Measurements from ENCODE around the gene ZNF30.
"Not testable (repeated sequence)": the region's sequence is repeated elsewhere in the genome, so short reads cannot be mapped to it uniquely, and the experiment has no call there.

ZNF30 gene

DNA sequence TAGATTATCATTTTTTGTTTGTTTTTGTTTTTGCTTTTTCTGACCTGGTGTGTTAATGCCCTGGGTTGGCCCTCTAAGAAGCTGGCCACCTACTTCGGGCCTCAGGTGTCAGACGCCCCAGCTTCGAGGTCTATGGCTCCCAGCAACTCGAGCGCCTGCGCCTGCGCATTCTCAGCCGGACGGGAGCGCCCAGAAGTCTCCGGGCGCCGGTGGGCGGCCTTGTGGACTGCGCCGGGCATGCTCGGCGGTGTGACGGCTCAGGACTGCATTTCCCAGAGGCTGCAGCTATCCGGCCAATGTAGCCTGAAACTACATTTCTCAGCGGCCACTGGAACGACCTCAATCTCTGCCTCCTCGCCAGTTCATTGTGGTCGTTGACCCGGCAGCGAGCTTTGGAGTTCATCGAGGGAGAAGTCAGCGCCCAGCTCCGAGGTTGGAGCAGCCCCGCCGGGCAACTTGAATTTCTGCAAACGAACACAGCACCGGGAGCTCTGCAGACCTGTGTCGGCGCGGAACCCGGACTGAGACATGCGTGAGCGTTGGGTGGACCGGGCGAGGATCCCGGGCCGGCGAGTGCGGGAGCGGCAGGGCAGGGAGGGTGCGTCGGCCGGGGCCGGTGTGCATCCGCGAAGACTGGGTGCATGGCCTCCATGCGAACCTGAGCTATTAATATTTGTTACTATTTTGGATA lies at the start of gene ZNF30:
Gene ZNF30 (plus strand): TSS at position 219 of the 691 bp plus-strand sequence. CDS start 3,045 bp downstream, outside the sequence.
- peaks cover 15% of the 10 kb centered on the region for H3K36me3 ChIP-seq (ENCODE audit: control insufficient read depth, insufficient read depth, low read length)
- H3K27me3 ChIP-seq (ENCODE audit: control insufficient read depth, insufficient read depth, low read length): no peaks in the 10 kb centered on the region
- peak within 1 kb of the TSS; percentile 70 for H3K4me3 ChIP-seq (ENCODE audit: low read depth, low read length)
- peaks cover 4% of the 10 kb centered on the region; the same call in 1 of the 2 replicates for H3K9me3 ChIP-seq (ENCODE audit: control insufficient read depth, insufficient read depth, low read depth, low read length)
- no peak within 1 kb of the TSS for H3K27ac ChIP-seq (ENCODE audit: low read depth, low read length)
- peak within 1 kb of the TSS; percentile 69 for H3K9ac ChIP-seq (ENCODE audit: low read length)
- H3K4me1 ChIP-seq (ENCODE audit: control insufficient read depth, insufficient read depth, low read length): no peaks in the 10 kb centered on the region

GRCh38 chr19:34879563-34879962 lies 47.1 kb upstream of the ZNF30 start:
- no peaks in the 10 kb centered on the region for H3K4me1 ChIP-seq (ENCODE audit: control insufficient read depth, insufficient read depth, low read length)
- H3K27ac ChIP-seq (ENCODE audit: low read depth, low read length): no peak overlapping the region
- no peaks in the 10 kb centered on the region for H3K27me3 ChIP-seq (ENCODE audit: control insufficient read depth, insufficient read depth, low read length)
- H3K9ac ChIP-seq (ENCODE audit: low read length): no peak overlapping the region
- H3K4me3 ChIP-seq (ENCODE audit: low read depth, low read length): no peak overlapping the region
- H3K9me3 ChIP-seq (ENCODE audit: control insufficient read depth, insufficient read depth, low read depth, low read length): peaks cover under 1% of the 10 kb centered on the region; the same call in 1 of the 2 replicates
- H3K36me3 ChIP-seq (ENCODE audit: control insufficient read depth, insufficient read depth, low read length): no peaks in the 10 kb centered on the region

- H3K9ac ChIP-seq (ENCODE audit: low read length): no peak overlapping the region
- H3K4me1 ChIP-seq (ENCODE audit: control insufficient read depth, insufficient read depth, low read length): no peaks in the 10 kb centered on the region
- H3K4me3 ChIP-seq (ENCODE audit: low read depth, low read length): no peak overlapping the region
- peaks cover 6% of the 10 kb centered on the region; the same call in 1 of the 2 replicates for H3K9me3 ChIP-seq (ENCODE audit: control insufficient read depth, insufficient read depth, low read depth, low read length)
- no peaks in the 10 kb centered on the region for H3K27me3 ChIP-seq (ENCODE audit: control insufficient read depth, insufficient read depth, low read length)
- H3K36me3 ChIP-seq (ENCODE audit: control insufficient read depth, insufficient read depth, low read length): no peaks in the 10 kb centered on the region
- H3K27ac ChIP-seq (ENCODE audit: low read depth, low read length): no peak overlapping the region
These were observed 46.7 kb upstream of the ZNF30 start for GRCh38 chr19:34880034-34880433.

- Histone ChIP-seq H3K27me3 (ENCODE audit: control insufficient read depth, insufficient read depth, low read length) (no peaks in the 10 kb centered on the region), H3K27ac (ENCODE audit: low read depth, low read length) (no peak overlapping the region), H3K4me1 (ENCODE audit: control insufficient read depth, insufficient read depth, low read length) (no peaks in the 10 kb centered on the region), H3K9ac (ENCODE audit: low read length) (no peak overlapping the region), H3K9me3 (ENCODE audit: control insufficient read depth, insufficient read depth, low read depth, low read length) (peaks cover 13% of the 10 kb centered on the region), H3K36me3 (ENCODE audit: control insufficient read depth, insufficient read depth, low read length) (no peaks in the 10 kb centered on the region), H3K4me3 (ENCODE audit: low read depth, low read length) (no peak overlapping the region)
These were observed 44.7 kb upstream of the ZNF30 start for GRCh38 chr19:34881982-34882381.

- peaks cover 14% of the 10 kb centered on the region for H3K27me3 ChIP-seq (ENCODE audit: control insufficient read depth, insufficient read depth, low read length)
- H3K4me3 ChIP-seq (ENCODE audit: low read depth, low read length): no peak overlapping the region
- peaks cover 13% of the 10 kb centered on the region for H3K9me3 ChIP-seq (ENCODE audit: control insufficient read depth, insufficient read depth, low read depth, low read length)
- no peak overlapping the region for H3K9ac ChIP-seq (ENCODE audit: low read length)
- no peaks in the 10 kb centered on the region for H3K4me1 ChIP-seq (ENCODE audit: control insufficient read depth, insufficient read depth, low read length)
- H3K36me3 ChIP-seq (ENCODE audit: control insufficient read depth, insufficient read depth, low read length): no peaks in the 10 kb centered on the region
- no peak overlapping the region for H3K27ac ChIP-seq (ENCODE audit: low read depth, low read length)
These were observed 38.6 kb upstream of the ZNF30 start for GRCh38 chr19:34888091-34888490.

DNA sequence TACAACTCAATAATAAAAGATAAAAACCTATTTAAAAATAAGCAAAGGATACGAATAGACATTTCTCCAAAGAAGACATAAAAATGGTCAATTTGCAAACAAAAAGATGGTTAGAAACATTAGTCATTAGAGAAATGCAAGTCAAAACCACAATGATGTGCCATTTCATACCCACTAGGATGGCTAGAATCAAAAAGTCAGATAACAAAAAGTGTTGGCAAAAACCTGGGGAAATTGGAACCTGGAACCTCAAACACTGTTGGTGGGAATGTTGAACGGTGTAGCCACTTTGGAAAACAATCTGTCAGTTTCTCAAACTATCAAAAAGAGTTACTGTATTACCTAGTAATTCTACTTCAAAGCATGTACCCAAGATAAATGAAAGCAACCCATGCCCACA lies 26.5 kb upstream of the ZNF30 start:
- Histone ChIP-seq H3K9me3 (ENCODE audit: control insufficient read depth, insufficient read depth, low read depth, low read length) (no peaks in the 10 kb centered on the region), H3K4me1 (ENCODE audit: control insufficient read depth, insufficient read depth, low read length) (peaks cover 1% of the 10 kb centered on the region; the same call in 1 of the 2 replicates), H3K4me3 (ENCODE audit: low read depth, low read length) (no peak overlapping the region), H3K27ac (ENCODE audit: low read depth, low read length) (no peak overlapping the region), H3K27me3 (ENCODE audit: control insufficient read depth, insufficient read depth, low read length) (peaks cover 16% of the 10 kb centered on the region), H3K9ac (ENCODE audit: low read length) (no peak overlapping the region), H3K36me3 (ENCODE audit: control insufficient read depth, insufficient read depth, low read length) (no peaks in the 10 kb centered on the region)

GRCh38 chr19:34904664-34905527 lies 21.8 kb upstream of the ZNF30 start:
- H3K27me3 ChIP-seq (ENCODE audit: control insufficient read depth, insufficient read depth, low read length): peaks cover 48% of the 10 kb centered on the region
- H3K36me3 ChIP-seq (ENCODE audit: control insufficient read depth, insufficient read depth, low read length): no peaks in the 10 kb centered on the region
- no peak overlapping the region for H3K27ac ChIP-seq (ENCODE audit: low read depth, low read length)
- H3K9ac ChIP-seq (ENCODE audit: low read length): peak overlapping the region; percentile 51
- peaks cover 9% of the 10 kb centered on the region; the same call in 1 of the 2 replicates for H3K4me1 ChIP-seq (ENCODE audit: control insufficient read depth, insufficient read depth, low read length)
- H3K4me3 ChIP-seq (ENCODE audit: low read depth, low read length): peak overlapping the region; percentile 69
- no peaks in the 10 kb centered on the region for H3K9me3 ChIP-seq (ENCODE audit: control insufficient read depth, insufficient read depth, low read depth, low read length)

DNA sequence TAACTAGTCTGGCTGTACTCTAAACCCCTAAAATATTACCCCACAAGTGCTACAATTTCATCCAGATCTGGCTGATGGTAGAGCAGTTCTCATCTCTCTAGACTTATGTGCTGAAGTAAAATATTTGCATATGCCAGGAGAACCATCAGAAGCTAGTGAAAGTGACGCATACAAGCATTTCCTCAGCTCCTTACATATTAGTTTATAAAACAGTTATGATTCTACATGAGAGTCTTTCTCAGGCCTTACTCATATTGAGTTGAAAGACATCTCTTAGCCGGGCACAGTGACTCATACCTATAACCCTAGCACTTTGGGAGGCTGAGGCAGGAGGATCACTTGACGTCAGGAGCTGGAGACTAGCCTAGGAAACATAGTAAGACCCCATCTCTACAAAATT lies 15.9 kb upstream of the ZNF30 start:
- no peak overlapping the region for H3K9ac ChIP-seq (ENCODE audit: low read length)
- H3K4me1 ChIP-seq (ENCODE audit: control insufficient read depth, insufficient read depth, low read length): 0 out of 2 replicates have a peak, but pooled peaks cover 4% of the 10 kb centered on the region
- peaks cover 5% of the 10 kb centered on the region for H3K9me3 ChIP-seq (ENCODE audit: control insufficient read depth, insufficient read depth, low read depth, low read length)
- no peaks in the 10 kb centered on the region for H3K36me3 ChIP-seq (ENCODE audit: control insufficient read depth, insufficient read depth, low read length)
- no peak overlapping the region for H3K27ac ChIP-seq (ENCODE audit: low read depth, low read length)
- peaks cover 27% of the 10 kb centered on the region for H3K27me3 ChIP-seq (ENCODE audit: control insufficient read depth, insufficient read depth, low read length)
- H3K4me3 ChIP-seq (ENCODE audit: low read depth, low read length): no peak overlapping the region

DNA sequence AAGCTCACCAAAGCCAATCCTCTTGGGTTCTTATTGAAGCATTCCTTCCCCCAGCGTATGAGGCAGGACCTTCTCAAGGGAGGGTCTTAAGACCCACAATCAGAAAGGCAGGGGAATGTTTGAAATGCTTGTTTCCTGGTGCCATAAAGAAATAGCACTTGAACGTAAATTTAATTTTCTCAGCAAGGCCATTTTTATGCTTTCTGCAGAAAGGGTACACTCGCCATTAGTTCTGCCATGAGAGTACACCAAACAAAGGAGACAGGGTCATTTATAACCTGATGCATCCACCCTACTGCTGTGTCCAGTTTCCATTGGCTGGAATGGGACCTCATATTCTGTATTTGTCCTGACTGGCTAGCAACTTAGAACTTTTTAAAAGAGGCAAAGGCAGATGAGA lies 9.6 kb upstream of the ZNF30 start:
- peaks cover 42% of the 10 kb centered on the region for H3K9me3 ChIP-seq (ENCODE audit: control insufficient read depth, insufficient read depth, low read depth, low read length)

DNA sequence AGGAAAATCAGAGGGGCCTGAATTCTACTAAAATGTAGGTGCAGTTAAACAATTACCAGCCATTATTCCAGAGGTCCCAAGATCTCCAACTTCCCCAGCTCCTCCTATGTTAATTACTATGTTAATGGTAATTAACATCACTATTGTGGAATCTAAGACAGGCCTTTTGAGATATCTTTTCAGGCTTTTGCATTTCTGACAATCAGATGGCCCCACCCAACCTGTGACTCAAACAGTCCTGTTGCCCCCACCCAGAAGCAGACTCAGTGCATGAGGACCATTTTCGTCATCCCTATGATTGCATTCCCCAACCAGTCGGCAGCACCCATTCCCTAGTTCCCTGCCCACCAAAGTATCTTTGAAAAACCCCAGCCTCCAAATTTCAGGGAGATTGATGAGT lies 8.5 kb upstream of the ZNF30 start:
- H3K27me3 ChIP-seq (ENCODE audit: control insufficient read depth, insufficient read depth, low read length): no peaks in the 10 kb centered on the region
- no peak overlapping the region for H3K9ac ChIP-seq (ENCODE audit: low read length)
- H3K4me1 ChIP-seq (ENCODE audit: control insufficient read depth, insufficient read depth, low read length): peaks cover 4% of the 10 kb centered on the region; the same call in 1 of the 2 replicates
- no peak overlapping the region for H3K27ac ChIP-seq (ENCODE audit: low read depth, low read length)
- peaks cover 42% of the 10 kb centered on the region for H3K9me3 ChIP-seq (ENCODE audit: control insufficient read depth, insufficient read depth, low read depth, low read length)
- H3K36me3 ChIP-seq (ENCODE audit: control insufficient read depth, insufficient read depth, low read length): no peaks in the 10 kb centered on the region
- no peak overlapping the region for H3K4me3 ChIP-seq (ENCODE audit: low read depth, low read length)

More for the DNA sequence above, 9.6 kb upstream of the ZNF30 start:
- not testable (repeated sequence) for H3K27me3 ChIP-seq (ENCODE audit: control insufficient read depth, insufficient read depth, low read length); H3K9ac ChIP-seq (ENCODE audit: low read length); H3K4me1 ChIP-seq (ENCODE audit: control insufficient read depth, insufficient read depth, low read length); H3K27ac ChIP-seq (ENCODE audit: low read depth, low read length); H3K36me3 ChIP-seq (ENCODE audit: control insufficient read depth, insufficient read depth, low read length); H3K4me3 ChIP-seq (ENCODE audit: low read depth, low read length)
